Measurements from ENCODE around the gene GALNT14. TPM values are rescaled to one million over a fixed set of nuclear protein-coding genes. Genes with fewer than 3 reads are reported as not detected.

Gene GALNT14
- total RNA-seq, 1 experiment from 2014 or later, result 12.2 TPM

GRCh38 chr2:31086590-31086989 lies 51.6 kb downstream of the GALNT14 start:
- no peak for DNase-seq (ENCODE audit: low spot score)

- no peak for DNase-seq (ENCODE audit: low spot score)
These were observed 54.8 kb downstream of the GALNT14 start for GRCh38 chr2:31083234-31083993.

GRCh38 chr2:31082002-31082401 lies 56.2 kb downstream of the GALNT14 start:
- no peak for DNase-seq (ENCODE audit: low spot score)

GRCh38 chr2:31081492-31081891 lies 56.7 kb downstream of the GALNT14 start:
- no peak for DNase-seq (ENCODE audit: low spot score)

- no peak for DNase-seq (ENCODE audit: low spot score)
These were observed 57.9 kb downstream of the GALNT14 start for GRCh38 chr2:31080361-31080760.

GRCh38 chr2:31079665-31080064 lies 58.6 kb downstream of the GALNT14 start:
- no peak for DNase-seq (ENCODE audit: low spot score)

GRCh38 chr2:31078579-31079105 lies 59.6 kb downstream of the GALNT14 start:
- DNase-seq (ENCODE audit: low spot score), result no peak

- DNase-seq (ENCODE audit: low spot score), result no peak
These were observed 60.2 kb downstream of the GALNT14 start for GRCh38 chr2:31078011-31078410.

- no peak for DNase-seq (ENCODE audit: low spot score)
These were observed 62.2 kb downstream of the GALNT14 start for GRCh38 chr2:31075941-31076590.

- DNase-seq (ENCODE audit: low spot score), result no peak
These were observed 62.8 kb downstream of the GALNT14 start for GRCh38 chr2:31075431-31075830.

- no peak for DNase-seq (ENCODE audit: low spot score)
These were observed 66.5 kb downstream of the GALNT14 start for GRCh38 chr2:31071741-31072140.

- DNase-seq (ENCODE audit: low spot score), result no peak
These were observed 67.7 kb downstream of the GALNT14 start for GRCh38 chr2:31070339-31071125.

- DNase-seq (ENCODE audit: low spot score), result no peak
These were observed 68.5 kb downstream of the GALNT14 start for GRCh38 chr2:31069643-31070325.

GRCh38 chr2:31067259-31067658 lies 71.0 kb downstream of the GALNT14 start:
- no peak for DNase-seq (ENCODE audit: low spot score)

GRCh38 chr2:31066551-31066950 lies 71.7 kb downstream of the GALNT14 start:
- DNase-seq (ENCODE audit: low spot score), result no peak

- DNase-seq (ENCODE audit: low spot score), result no peak
These were observed 72.2 kb downstream of the GALNT14 start for GRCh38 chr2:31066086-31066485.

- DNase-seq (ENCODE audit: low spot score), result no peak
These were observed 72.9 kb downstream of the GALNT14 start for GRCh38 chr2:31065356-31065755.

GRCh38 chr2:31060397-31060796 lies 77.8 kb downstream of the GALNT14 start:
- no peak for DNase-seq (ENCODE audit: low spot score)

- DNase-seq (ENCODE audit: low spot score), result no peak
These were observed 79.9 kb downstream of the GALNT14 start for GRCh38 chr2:31058096-31059035.

GRCh38 chr2:31057691-31058090 lies 80.5 kb downstream of the GALNT14 start:
- DNase-seq (ENCODE audit: low spot score), result no peak

GRCh38 chr2:31055938-31056337 lies 82.3 kb downstream of the GALNT14 start:
- no peak for DNase-seq (ENCODE audit: low spot score)
